ENCODE data around the gene TBC1D22A. TPM values are rescaled to one million over a fixed set of nuclear protein-coding genes. Genes with fewer than 3 reads are reported as not detected.

Gene TBC1D22A
- total and polyA plus RNA-seq, 4 donors: 4.1 to 12.4 (median 8.4) TPM

- peaks cover 0 to 22% (median 9%) of the 10 kb centered on the region in 4 donors for H3K4me1 ChIP-seq (ENCODE audit: control insufficient read depth in 4 of 4, insufficient read depth in 4 of 4, low read length in 3 of 4)
- DNase-seq (ENCODE audit: low spot score): no peak
Measured at GRCh38 chr22:46769191-46769675, 6.8 kb downstream of the TBC1D22A start.

GRCh38 chr22:46769706-46770105 lies 7.3 kb downstream of the TBC1D22A start:
- H3K4me3 ChIP-seq (ENCODE audit: low read depth in 1 of 3, low read length in 3 of 3): no peak overlapping the region
- no peaks in the 10 kb centered on the region for H3K27me3 ChIP-seq (ENCODE audit: control insufficient read depth in 4 of 4, insufficient read depth in 4 of 4, low read length in 3 of 4)
- peaks cover 0 to 21% (median 9%) of the 10 kb centered on the region in 4 donors for H3K4me1 ChIP-seq (ENCODE audit: control insufficient read depth in 4 of 4, insufficient read depth in 4 of 4, low read length in 3 of 4)
- H3K9me3 ChIP-seq (ENCODE audit: control insufficient read depth in 4 of 4, low read length in 3 of 4): no peaks in the 10 kb centered on the region
- no peak for DNase-seq (ENCODE audit: low spot score)
- peak overlapping the region; percentile 65 to 72 for H3K27ac ChIP-seq (ENCODE audit: low read depth in 1 of 2, low read length in 2 of 2)
- 91% methylated on average over 6 of the region's 6 CpGs for whole genome bisulfite sequencing
- no peaks in the 10 kb centered on the region for H3K36me3 ChIP-seq (ENCODE audit: control insufficient read depth in 4 of 4, insufficient read depth in 3 of 4, low read depth in 1 of 4, low read length in 3 of 4)
- H3K9ac ChIP-seq (ENCODE audit: low read depth in 1 of 2, low read length in 2 of 2): no peak overlapping the region
- no peak for TF ChIP-seq RAD21 (IDR thresholded peaks at IDR 0.05)
- TF ChIP-seq JUND (IDR thresholded peaks at IDR 0.05): no peak
- TF ChIP-seq HNF4A (conservative IDR thresholded peaks at IDR 0.05): no peak
- no peak for TF ChIP-seq TAF1 (conservative IDR thresholded peaks at IDR 0.05)
- TF ChIP-seq FOXA2 (IDR thresholded peaks at IDR 0.05): no peak
- no peak for TF ChIP-seq ZBTB33 (IDR thresholded peaks at IDR 0.05)
- no peak for TF ChIP-seq ATF3 (IDR thresholded peaks at IDR 0.05)
- no peak for TF ChIP-seq CTCF (IDR thresholded peaks at IDR 0.05; ENCODE audit: low read depth, low read length, missing input control)

More at GRCh38 chr22:46769191-46769675, 6.8 kb downstream of the TBC1D22A start:
- Histone ChIP-seq H3K9me3 (ENCODE audit: control insufficient read depth in 4 of 4, low read length in 3 of 4) (no peaks in the 10 kb centered on the region), H3K4me3 (ENCODE audit: low read depth in 1 of 3, low read length in 3 of 3) (no peak overlapping the region), H3K27me3 (ENCODE audit: control insufficient read depth in 4 of 4, insufficient read depth in 4 of 4, low read length in 3 of 4) (no peaks in the 10 kb centered on the region), H3K36me3 (ENCODE audit: control insufficient read depth in 4 of 4, insufficient read depth in 3 of 4, low read depth in 1 of 4, low read length in 3 of 4) (no peaks in the 10 kb centered on the region), H3K27ac (ENCODE audit: low read depth in 1 of 2, low read length in 2 of 2) (peak overlapping the region in 1 of 2 donors; percentile 65), H3K9ac (ENCODE audit: low read depth in 1 of 2, low read length in 2 of 2) (no peak overlapping the region)
- 89% methylated on average over 17 of the region's 17 CpGs for WGBS
- no peak for TF ChIP-seq SP1 (IDR thresholded peaks at IDR 0.05)
- TF ChIP-seq HNF4G (IDR thresholded peaks at IDR 0.05): no peak
- no peak for TF ChIP-seq RAD21 (IDR thresholded peaks at IDR 0.05)
- no peak for TF ChIP-seq MAX (IDR thresholded peaks at IDR 0.05)
- TF ChIP-seq NR2F2 (IDR thresholded peaks at IDR 0.05): no peak
- TF ChIP-seq TAF1 (conservative IDR thresholded peaks at IDR 0.05): no peak
- no peak for TF ChIP-seq ZBTB33 (IDR thresholded peaks at IDR 0.05)
- TF ChIP-seq RXRA (IDR thresholded peaks at IDR 0.05): no peak
- TF ChIP-seq FOXA1 (IDR thresholded peaks at IDR 0.05): no peak
- TF ChIP-seq HNF4A (conservative IDR thresholded peaks at IDR 0.05): no peak
- no peak for TF ChIP-seq REST (IDR thresholded peaks at IDR 0.05)
- no peak for TF ChIP-seq FOXA2 (IDR thresholded peaks at IDR 0.05)
- no peak for TF ChIP-seq JUND (IDR thresholded peaks at IDR 0.05)
- no peak for TF ChIP-seq GABPA (IDR thresholded peaks at IDR 0.05 in 1 of 2, conservative IDR thresholded peaks at IDR 0.05 in 1 of 2)
- TF ChIP-seq YY1 (IDR thresholded peaks at IDR 0.05): no peak
